HG03097 (cell line): ENCODE measurements around the gene TSHR.
A peak's percentile ranks its signal among the peaks of the same experiment; 100 is the strongest.
"Not testable (repeated sequence)": the region's sequence is repeated elsewhere in the genome, so short reads cannot be mapped to it uniquely, and the experiment has no call there.

Experiments
- ATAC-seq: cut with Tn5 transposase; IDR thresholded peaks from one replicate; pipeline ENCODE4 v1.9.1; 2021; ENCODE audit not compliant: unreplicated experiment, low FRiP score

TSHR gene

DNA sequence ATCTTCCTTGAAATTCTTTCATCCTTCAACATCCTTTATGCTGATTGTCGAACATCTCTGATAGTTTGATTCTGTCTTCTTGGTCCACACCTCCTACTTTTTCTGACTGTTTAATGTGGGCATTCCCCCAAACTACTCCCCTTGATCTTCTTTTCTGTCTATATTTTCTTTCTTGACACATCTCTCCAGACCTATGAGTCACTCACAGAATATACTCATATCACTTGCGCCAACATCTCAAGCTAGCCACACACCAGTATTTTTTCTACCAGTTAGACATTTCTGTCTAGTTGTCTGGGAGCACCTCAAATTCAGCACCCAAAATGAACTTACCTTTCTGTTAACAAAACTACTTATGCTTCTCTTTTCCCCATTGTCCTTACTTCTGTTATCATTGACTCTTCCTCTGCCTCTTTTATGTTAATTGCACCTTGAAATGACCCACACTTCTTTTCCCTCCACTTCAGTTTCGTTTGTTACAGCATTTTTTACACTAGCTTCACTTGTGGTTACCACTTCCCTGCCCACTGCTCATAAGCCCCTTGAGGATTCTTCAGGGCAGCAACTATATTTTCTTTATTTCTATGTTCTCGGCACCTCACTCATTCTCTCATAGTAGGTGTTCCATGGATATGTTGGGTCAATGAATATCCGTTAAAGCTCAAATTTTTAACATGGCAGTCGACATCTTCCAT lies 33.5 kb downstream of the TSHR start:
- peak; percentile 62 for ATAC-seq

DNA sequence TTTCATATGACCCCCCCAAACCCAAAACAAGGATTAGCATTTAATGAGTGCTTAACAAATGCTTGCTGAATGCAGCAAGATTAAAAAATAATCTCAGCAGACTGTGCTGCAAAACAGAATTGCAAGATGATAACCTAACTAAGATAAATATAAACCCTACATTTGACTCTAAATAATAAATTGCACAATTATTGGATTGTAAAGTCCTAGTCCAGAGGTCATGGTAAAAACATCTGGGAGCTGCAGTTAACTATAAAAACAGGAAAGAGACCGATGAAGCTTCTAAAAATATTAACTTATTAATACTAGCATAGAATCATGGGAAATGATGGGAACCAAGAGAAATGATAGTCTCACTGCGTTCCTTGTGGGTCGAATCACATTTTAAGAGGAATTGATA lies 37.2 kb downstream of the TSHR start:
- no peak for ATAC-seq

DNA sequence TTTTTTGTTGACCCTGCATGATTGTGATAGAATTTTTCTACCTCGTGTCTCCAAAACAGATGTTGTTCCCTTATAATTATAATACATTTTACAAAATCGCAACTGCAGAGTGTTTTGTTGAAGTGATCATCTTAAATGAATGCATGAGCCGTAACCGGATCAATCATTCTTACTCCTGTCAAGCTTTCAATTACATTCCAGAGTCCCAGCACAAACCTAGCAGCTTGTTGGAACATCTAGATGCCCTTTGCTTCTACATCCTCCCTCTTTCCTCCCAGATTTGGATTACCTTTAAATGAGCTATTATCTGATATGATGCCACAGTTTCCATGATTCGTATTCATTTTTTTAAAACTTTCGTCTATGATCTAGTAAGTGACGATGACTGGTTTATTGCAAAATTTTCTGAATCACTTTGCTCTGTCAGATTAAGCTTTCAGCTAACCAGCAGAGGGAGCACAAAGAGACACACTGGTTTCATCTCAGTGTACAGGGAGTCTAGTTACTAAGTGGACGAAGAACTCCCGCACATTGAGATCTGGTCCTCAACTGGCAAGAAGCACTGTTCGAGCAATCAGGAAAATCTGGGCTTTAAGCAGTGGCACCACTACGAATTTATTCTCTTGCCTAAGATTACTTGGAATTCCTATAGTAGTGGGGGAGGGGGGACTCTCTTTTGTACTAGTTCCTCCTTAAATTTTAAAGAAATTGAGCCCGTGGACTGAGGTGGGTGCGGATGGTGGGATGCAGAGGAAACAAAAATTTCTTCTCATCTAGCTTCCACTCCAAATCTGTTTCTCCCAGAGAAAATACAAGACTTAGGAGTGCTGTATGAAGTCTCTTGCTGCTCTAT lies 40.9 kb downstream of the TSHR start:
- ATAC-seq = peak; percentile 80

DNA sequence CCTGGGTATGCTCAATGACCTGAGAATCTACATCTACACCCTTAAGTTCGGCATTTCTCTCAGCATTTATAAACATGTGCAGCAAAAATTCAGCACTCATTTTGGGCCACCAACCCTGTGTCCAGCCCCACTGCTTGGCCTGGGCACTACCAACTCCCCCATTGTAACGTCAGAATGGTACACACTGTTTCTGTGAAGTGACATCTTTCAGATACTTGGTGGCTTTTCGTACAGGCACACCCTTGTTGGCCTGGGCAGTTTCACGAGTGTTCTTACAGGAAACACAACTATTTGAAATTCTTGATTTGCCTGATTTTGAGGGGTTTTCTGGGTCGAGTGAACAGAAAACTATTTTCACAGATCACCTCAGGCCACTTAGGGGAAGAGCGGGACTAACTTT lies 46.0 kb downstream of the TSHR start:
- ATAC-seq = no peak

DNA sequence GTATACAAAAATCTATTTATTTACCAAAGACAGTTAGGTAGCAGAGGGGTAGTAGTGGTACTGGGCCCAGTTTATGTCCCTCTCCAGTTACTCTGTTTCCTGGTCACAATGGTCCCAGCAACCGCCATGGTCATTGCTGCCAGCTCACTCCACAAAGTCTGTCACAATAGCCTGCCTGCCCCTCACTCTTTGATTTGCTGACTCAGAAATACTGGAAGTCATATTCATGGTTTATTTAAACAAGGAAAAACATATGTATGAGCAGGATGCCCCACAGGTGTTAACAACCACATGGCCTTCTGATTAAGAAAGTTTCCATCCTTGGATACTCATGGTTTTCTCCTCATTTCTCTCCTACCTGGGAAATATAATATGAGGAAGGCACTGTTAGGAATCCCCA lies 49.2 kb downstream of the TSHR start:
- no peak for ATAC-seq

DNA sequence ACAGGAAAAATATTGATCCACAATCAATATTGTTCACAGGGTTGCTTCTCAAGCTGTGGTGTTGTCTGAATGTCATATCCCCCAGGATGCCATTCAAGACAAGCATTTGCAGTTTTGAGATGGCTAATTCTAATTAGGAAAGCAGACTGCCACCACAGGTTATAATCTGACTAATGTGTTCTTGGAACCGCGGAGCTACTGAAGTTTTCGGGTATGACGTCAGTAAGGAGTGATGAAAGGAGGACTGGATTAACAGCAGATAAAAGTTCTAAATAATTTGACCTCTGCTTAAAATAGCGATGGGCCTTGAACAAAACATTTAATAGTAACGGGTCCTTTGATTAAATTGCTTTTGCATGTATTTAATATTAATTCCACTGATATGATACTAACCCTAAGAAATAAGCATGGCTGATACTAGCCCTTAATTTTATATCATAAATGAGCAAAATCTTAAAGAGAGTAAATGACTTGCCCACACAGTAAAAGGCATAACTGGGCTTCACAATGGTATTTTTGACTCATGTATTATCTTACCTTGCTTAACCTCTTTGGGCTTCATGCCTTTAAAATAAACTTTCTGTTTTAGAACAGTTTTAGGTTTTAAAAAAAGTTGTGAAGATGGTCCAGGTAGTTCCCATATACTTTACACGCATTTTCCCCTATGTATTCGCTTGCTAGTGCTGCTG lies 50.3 kb downstream of the TSHR start:
- ATAC-seq = no peak

DNA sequence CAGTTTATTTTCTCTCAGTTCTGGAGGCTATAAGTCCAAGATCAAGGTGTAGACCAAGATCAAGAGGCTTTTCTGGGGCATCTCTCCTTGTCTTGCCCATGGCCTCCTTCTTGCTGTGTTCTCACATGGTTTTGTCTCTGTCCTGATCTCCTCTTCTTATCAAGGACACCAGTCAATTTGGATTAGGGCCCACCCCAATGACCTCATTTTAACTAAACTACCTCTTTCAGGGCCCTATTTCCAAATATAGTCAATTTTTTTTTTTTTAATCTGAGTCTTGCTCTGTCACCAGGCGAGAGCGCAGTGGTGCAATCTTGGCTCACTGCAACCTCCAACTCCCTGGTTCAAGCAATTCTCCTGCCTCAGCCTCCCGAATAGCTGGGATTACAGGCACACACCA lies 50.8 kb downstream of the TSHR start:
- no peak for ATAC-seq

DNA sequence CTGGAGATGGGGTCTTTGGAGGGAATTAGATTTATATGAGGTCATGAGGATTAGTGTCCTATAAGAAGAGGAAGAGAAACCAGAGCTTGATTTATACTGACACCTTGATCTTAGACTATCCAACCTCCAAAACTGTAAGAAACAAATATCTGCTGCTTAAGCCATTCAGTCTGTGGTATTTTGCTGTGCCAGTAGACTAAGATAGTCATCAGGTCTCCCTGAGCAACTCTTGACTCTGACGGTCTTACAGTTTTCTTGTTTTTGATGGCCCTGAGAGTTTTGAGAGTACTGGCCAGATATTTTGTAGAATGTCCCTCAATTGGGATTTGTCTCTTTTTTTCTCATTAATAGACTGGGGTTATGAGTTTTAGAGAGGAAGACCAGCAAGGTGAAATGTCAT lies 51.7 kb downstream of the TSHR start:
- ATAC-seq = no peak

DNA sequence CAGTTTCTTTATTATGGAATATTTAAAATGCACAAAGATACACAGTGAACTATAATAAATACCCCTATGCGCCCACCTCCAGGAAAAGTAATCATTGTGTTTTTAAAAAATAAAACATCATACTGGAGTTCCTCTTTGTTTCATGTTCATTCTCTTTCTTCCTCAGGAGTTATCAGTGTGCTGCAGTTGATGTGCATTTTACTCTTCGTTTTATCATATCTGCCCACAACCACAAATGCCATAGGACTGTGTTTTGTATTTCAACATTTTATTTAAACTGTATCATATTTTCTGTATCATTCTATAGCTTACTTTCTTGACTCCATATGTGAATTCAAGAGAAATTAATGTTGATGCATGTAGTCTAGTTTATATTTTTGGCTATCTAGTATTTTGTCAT lies 53.9 kb downstream of the TSHR start:
- ATAC-seq = no peak

DNA sequence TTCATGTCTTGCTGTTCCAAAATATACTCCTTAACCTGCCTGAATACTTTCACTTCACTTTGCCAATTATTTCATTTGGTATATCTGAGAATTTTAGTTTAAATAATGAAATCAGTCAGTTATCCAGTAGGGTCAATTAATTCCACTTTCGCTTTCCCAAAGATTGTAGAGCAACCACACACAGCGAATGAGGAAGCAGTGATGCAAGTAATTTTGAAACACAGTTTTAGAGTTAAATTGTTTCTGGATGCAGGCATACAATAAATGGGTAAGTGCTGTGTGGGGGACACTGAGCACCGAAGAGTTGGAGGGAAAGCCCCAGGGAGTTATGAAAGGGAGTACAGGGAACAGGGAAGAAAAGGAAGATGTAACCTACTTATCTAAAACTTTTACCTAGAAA lies 62.8 kb downstream of the TSHR start:
- ATAC-seq = no peak

DNA sequence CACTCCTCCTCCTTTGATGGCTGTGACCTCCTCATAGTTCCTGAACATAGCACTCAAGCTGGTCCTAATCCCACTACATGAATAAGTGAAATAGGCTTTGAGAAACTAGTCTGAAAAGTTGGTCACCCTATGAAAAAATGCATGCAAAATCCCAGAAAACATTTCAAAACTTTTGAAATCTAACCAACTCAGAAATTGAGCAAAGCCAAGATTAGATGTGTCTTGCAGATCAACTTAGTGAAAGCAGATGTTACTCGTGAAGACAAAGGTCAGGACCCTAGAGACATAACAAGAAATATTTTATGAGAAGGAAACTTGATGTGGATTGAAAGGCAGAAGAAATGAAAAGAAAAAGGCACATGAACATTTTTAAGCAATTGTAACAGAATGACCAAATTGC lies 63.3 kb downstream of the TSHR start:
- no peak for ATAC-seq

DNA sequence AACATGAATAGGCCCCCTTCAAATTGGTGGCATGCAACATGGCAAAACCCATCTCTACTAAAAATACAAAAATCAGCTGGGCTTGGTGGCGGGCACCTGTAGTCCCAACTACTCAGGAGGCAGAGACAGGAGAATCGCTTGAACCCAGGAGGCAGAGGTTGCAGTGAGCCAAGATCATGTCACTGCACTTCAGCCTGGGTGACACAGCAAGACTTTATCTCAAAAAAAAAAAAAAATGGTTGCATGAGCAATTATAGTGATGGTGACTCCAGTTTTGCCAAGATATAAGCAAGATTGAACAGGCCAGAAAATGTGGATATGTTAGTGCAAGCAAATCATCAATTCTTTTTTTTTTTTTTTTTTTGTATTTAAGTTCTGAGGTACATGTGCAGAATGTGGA lies 63.7 kb downstream of the TSHR start:
- ATAC-seq = not testable (repeated sequence)

DNA sequence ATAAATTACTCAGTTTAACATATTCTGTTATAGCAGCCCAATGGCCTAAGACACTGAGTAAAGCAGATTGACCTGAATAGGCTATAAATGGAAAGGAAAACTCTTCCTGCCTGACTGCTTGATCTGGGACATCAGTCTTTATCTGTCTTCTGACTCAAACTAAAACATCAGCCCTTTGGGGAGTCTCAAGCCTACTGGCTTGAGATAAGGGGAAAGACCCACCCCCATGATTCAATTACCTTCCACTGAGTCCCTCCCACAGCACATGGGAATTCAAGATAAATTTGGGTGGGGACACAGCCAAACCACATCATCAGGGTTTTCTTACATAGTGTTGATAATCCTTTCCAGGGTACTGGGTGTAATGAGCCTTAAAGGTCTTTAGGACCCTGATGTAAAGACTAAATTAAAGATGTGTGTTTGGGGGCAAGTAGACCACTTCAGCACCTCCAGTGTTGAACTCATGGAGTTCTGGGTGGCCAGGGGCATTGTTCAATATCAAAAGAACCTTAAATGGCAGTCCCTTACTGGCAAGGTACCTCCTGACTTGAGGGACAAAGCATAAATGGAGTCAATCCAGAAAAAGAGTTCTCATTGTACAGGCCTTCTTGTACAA lies 67.8 kb downstream of the TSHR start:
- ATAC-seq = no peak

DNA sequence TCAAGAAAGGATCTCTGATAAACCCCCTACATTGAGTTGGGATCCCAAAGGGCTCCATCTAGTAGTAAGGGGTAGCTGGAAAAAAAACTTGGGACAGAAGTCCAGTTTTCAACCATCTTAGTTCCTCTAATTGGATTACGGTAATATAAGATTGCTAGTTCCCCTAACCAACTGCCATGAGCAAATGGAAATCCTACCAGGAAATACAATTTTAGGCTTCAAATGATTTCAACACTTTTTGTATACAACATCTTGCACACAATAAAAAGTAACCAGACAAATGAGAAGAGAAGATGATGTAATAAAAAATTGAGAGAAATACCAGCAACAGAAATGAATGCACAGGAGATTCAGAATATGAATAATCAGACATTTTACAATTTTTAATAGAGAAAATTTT lies 73.0 kb downstream of the TSHR start:
- ATAC-seq = no peak

DNA sequence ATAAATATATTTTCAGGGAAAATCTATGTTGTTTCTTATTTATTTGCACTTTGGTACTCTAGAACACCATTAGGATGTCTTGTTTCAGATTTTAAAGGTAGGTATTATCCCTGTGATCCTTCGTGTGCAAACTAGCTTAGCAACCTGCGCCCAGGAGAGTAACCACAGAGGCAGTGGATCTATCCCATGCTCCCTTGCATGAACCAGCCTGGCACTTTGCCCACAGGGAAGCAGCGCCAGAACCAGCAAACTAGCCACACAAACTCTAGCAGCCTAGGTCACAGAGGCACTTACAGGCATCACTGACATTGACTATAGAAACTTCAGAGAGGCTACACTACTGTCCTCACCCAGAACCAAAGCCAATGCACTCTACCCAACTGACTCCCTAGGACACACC lies 76.1 kb downstream of the TSHR start:
- ATAC-seq = no peak

DNA sequence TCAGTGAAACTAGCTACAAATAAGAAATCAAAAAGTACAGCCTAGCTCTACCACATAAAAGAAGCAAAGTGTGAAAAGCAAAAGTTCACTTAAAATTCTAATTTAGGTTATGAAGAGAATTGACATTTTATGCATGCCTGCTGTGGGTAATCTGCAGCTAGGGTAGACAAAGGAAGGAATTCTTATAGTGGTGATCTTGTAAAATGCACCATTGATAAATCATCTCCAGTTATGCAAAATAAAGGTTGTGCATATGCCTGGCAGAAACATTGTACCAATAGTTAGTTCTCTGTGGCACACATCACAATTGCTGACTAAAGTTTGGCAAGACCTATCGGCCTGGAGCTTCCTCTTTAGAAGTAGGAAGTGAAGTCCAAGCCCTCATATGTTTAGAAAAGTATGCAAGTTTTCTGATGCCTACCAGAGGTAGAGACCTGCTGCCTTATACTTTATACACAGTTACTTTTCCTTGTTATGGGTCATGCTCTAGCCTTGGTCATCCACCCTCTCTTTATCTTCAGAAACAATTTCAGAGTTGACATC lies 78.3 kb downstream of the TSHR start:
- no peak for ATAC-seq

DNA sequence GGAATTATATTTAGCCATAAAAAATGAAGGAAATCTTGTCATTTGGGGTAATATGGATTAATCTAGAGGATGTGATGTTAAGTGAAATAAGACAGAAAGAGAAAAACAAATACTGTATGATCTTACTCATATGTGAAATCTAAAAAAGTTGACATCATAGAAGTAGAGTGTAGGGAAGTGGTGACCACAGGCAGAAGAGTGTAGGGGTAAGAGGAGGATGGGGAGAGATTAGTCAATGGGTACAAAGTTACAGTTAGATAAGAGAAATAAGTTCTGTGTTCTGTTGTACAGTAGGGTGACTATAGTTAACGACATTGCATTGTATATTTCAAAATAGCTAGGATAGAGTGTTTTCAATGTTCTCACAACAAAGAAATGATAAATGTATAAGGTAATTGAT lies 87.0 kb downstream of the TSHR start:
- ATAC-seq = no peak

DNA sequence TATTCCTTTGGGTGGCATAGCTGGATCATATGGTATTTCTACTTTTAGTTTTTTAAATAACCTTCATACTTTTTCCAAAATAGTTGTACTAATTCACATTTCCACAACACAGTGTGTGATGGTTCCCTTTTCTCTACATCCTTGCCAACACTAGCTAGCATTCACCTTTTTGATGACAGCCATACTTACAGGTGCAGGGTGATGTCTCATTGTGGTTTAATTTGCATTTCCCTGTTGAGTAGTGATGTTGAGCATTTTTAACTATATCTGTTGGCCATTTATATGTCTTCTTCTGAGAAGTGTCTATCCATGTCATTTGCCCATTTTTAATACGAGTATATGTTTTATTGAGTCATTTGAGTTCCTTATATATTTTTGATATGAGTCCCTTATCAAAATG lies 96.1 kb downstream of the TSHR start:
- ATAC-seq = no peak

DNA sequence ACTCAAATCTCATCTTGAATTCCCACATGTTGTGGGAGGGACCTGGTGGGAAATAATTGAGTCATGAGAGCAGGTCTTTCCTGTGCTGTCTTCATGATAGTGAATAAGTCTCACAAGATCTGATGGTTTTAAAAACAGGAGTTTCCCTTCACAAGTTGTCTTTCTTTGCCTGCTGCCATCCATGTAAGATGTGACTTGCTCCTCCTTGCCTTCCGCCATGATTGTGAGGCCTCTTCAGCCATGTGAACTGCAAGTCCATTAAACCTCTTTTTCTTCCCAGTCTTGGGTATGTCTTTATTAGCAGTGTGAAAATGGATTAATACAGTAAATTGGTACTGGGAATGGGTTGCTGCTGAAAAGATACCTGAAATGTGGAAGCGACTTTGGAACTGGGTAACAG lies 98.6 kb downstream of the TSHR start:
- ATAC-seq = not testable (repeated sequence)

DNA sequence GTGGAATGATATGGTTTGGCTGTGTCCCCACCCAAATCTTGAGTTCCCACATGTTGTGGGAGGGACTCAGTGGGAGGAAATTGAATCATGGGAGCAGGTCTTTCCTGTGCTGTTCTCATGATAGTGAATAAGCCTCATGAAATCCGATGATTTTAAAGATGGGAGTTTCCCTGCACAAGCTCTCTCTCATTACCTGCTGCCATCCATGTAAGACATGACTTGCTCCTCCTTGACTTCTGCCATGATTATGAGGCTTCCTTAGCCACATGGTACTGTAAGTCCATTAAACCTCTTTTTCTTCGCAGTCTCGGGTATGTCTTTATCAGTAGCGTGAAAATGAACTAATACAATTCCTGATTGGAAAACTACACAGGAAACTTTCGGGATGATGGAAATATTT lies 100.5 kb downstream of the TSHR start:
- no peak for ATAC-seq

DNA sequence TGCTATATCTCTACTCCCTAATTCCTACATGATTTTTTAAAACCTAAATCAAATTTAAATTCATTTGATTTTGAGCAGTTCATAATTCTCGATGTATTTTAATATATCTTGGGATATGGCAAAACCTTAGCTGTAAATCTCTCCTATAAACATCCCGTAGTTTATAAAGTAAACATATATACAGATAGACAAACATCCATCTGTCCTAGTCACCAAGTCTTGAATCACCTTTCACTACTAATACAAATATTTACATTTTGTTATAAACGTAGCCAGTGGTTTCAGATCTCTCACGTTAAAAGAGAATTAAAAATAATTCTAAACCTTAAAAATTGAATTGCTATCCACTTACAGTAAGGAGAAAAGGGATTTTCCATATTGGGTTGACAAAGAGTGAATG lies 107.0 kb downstream of the TSHR start:
- ATAC-seq = no peak
